HepG2 (cell line): ENCODE measurements around the gene TPD52L2. TPM values are rescaled to one million over a fixed set of nuclear protein-coding genes. Genes with fewer than 3 reads are reported as not detected.
A peak's percentile ranks its signal among the peaks of the same experiment; 100 is the strongest.

ENCODE experiments used
- ARNT ChIP-seq: fragments of 450-650 bp; IDR thresholded peaks from 2 replicates; pipeline ENCODE4 v1.6.1; 2017
- CHD2 ChIP-seq: IDR thresholded peaks from 2 replicates; pipeline ENCODE4 v1.6.1; 2011; ENCODE audit warnings: low read depth, low read length, improper control_type of control experiment
- PATZ1 ChIP-seq: sonication (generic); formaldehyde crosslinking; IDR thresholded peaks from 2 replicates; pipeline ENCODE4 v1.4.0; 2020; ENCODE audit warnings: missing genetic modification reagents
- RERE ChIP-seq: IDR thresholded peaks from 2 replicates; pipeline ENCODE4 v1.6.1; 2016; ENCODE audit warnings: low read depth, missing genetic modification reagents, missing compliant biosample characterization
- STAG1 ChIP-seq: sonication (generic); formaldehyde crosslinking; IDR thresholded peaks from 2 replicates; pipeline ENCODE4 v1.4.0; 2020; ENCODE audit warnings: missing genetic modification reagents
- TAF1 ChIP-seq: sonication (generic); formaldehyde crosslinking; IDR thresholded peaks from 2 replicates; pipeline ENCODE4 v1.4.0; 2020; ENCODE audit warnings: missing genetic modification reagents
- TRIM22 ChIP-seq: fragments of 450-650 bp; IDR thresholded peaks from 2 replicates; pipeline ENCODE4 v1.6.1; 2017
- ZNF225 ChIP-seq: sonication (generic); formaldehyde crosslinking; IDR thresholded peaks from 2 replicates; pipeline ENCODE4 v1.4.0; 2020; ENCODE audit warnings: mild to moderate bottlenecking, missing genetic modification reagents
- ZNF260 ChIP-seq: sonication (generic); formaldehyde crosslinking; IDR thresholded peaks from 2 replicates; pipeline ENCODE4 v1.4.0; 2020; ENCODE audit warnings: missing genetic modification reagents, low read depth, mild to moderate bottlenecking, borderline replicate concordance
- ZNF552 ChIP-seq: sonication (generic); formaldehyde crosslinking; IDR thresholded peaks from 2 replicates; pipeline ENCODE4 v1.9.0; 2022; ENCODE audit warnings: missing genetic modification reagents, mild to moderate bottlenecking, borderline replicate concordance
- ZNF772 ChIP-seq: sonication (generic); formaldehyde crosslinking; IDR thresholded peaks from 2 replicates; pipeline ENCODE4 v1.5.0; 2020; ENCODE audit warnings: mild to moderate bottlenecking, missing genetic modification reagents
- ZSCAN31 ChIP-seq: sonication (generic); formaldehyde crosslinking; IDR thresholded peaks from 2 replicates; pipeline ENCODE4 v1.5.0; 2020; ENCODE audit warnings: low read depth, mild to moderate bottlenecking, missing genetic modification reagents
- polyA plus RNA-seq, 8 experiments: library from polyadenylated mRNA; depleted of rRNA in 3 of 8; stranded (reverse) in 7 of 8; unstranded in 1 of 8; fragments of >200 nt; fragmentation: Illumina TruSeq in 4 of 8; extraction: Trizol in 4 of 8; gene quantifications; 2 replicates each; pipeline versions ENCODE4 v1.2.1 to v1.2.3, GENCODE V29; 2011 to 2016; ENCODE audit warnings: low read depth in 4 of 8, missing spikeins in 1 of 8, mixed read lengths in 1 of 8; ENCODE audit not compliant: insufficient read depth in 1 of 8
- total RNA-seq, 5 experiments: library from RNA; depleted of rRNA; stranded (reverse); fragments of >200 nt; fragmentation: Illumina TruSeq; extraction: Trizol; gene quantifications; 2 replicates each; pipeline ENCODE4 v1.2.3, GENCODE V29; 2016; ENCODE audit warnings: low read depth in 1 of 5
- TF ChIP-seq, protein P1 (sequence below): sonication (generic); formaldehyde crosslinking; IDR thresholded peaks from 2 replicates; pipeline ENCODE4 v1.4.0; 2020; ENCODE audit warnings: missing genetic modification reagents
- TF ChIP-seq, protein P2 (sequence below): sonication (generic); formaldehyde crosslinking; IDR thresholded peaks from 2 replicates; pipeline ENCODE4 v1.8.0; 2022; ENCODE audit warnings: mild to moderate bottlenecking, missing genetic modification reagents, moderate library complexity
- TF ChIP-seq, protein P3 (sequence below): sonication (generic); formaldehyde crosslinking; conservative IDR thresholded peaks from 2 replicates; pipeline ENCODE4 v1.4.0; 2020; ENCODE audit warnings: missing genetic modification reagents

TPD52L2 gene
- total and polyA plus RNA-seq, 2 of the 13 experiments (the other 11 are each of a cell fraction or from before 2014, with no cell fraction given), result 156 to 184 TPM

GRCh38 chr20:63858393-63859165, 6.5 kb upstream of the TPD52L2 start (continued):
- TF ChIP-seq RERE (CRISPR knock-in tag), result no peak
- TF ChIP-seq, protein P1, sequence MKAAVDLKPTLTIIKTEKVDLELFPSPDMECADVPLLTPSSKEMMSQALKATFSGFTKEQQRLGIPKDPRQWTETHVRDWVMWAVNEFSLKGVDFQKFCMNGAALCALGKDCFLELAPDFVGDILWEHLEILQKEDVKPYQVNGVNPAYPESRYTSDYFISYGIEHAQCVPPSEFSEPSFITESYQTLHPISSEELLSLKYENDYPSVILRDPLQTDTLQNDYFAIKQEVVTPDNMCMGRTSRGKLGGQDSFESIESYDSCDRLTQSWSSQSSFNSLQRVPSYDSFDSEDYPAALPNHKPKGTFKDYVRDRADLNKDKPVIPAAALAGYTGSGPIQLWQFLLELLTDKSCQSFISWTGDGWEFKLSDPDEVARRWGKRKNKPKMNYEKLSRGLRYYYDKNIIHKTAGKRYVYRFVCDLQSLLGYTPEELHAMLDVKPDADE (CRISPR knock-in tag), result no peak
- TF ChIP-seq STAG1 (CRISPR knock-in tag), result peak; percentile 67
- no peak for TF ChIP-seq CHD2
- TF ChIP-seq ZSCAN31 (CRISPR knock-in tag), result peak; percentile 96
- peak; percentile 99 for TF ChIP-seq PATZ1 (CRISPR knock-in tag)
- peak; percentile 75; the same call in 1 of the 2 replicates for TF ChIP-seq ZNF772 (CRISPR knock-in tag)
- TF ChIP-seq, protein P2, sequence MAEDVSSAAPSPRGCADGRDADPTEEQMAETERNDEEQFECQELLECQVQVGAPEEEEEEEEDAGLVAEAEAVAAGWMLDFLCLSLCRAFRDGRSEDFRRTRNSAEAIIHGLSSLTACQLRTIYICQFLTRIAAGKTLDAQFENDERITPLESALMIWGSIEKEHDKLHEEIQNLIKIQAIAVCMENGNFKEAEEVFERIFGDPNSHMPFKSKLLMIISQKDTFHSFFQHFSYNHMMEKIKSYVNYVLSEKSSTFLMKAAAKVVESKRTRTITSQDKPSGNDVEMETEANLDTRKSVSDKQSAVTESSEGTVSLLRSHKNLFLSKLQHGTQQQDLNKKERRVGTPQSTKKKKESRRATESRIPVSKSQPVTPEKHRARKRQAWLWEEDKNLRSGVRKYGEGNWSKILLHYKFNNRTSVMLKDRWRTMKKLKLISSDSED (CRISPR knock-in tag), result no peak
- peak; percentile 73; the same call in 1 of the 2 replicates for TF ChIP-seq ZNF260 (CRISPR knock-in tag)
- TF ChIP-seq TAF1 (CRISPR knock-in tag), result peak; percentile 29
- TF ChIP-seq ZNF552 (CRISPR knock-in tag), result no peak
- no peak for TF ChIP-seq ARNT
- TF ChIP-seq ZNF225 (CRISPR knock-in tag), result peak; percentile 93
- TF ChIP-seq, protein P3, sequence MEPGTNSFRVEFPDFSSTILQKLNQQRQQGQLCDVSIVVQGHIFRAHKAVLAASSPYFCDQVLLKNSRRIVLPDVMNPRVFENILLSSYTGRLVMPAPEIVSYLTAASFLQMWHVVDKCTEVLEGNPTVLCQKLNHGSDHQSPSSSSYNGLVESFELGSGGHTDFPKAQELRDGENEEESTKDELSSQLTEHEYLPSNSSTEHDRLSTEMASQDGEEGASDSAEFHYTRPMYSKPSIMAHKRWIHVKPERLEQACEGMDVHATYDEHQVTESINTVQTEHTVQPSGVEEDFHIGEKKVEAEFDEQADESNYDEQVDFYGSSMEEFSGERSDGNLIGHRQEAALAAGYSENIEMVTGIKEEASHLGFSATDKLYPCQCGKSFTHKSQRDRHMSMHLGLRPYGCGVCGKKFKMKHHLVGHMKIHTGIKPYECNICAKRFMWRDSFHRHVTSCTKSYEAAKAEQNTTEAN (CRISPR knock-in tag), result no peak
- TF ChIP-seq TRIM22, result no peak
